HepG2 (cell line): ENCODE measurements around the gene HMBS. TPM values are rescaled to one million over a fixed set of nuclear protein-coding genes. Genes with fewer than 3 reads are reported as not detected.
A peak's percentile ranks its signal among the peaks of the same experiment; 100 is the strongest.

ENCODE experiments used
- FIP1L1 ChIP-seq: fragments of 200-400 bp; formaldehyde crosslinking; IDR thresholded peaks from 2 replicates; pipeline ENCODE4 v1.6.1; 2018; ENCODE audit warnings: low read depth, mild to moderate bottlenecking, low read length, moderate library complexity, borderline replicate concordance; ENCODE audit not compliant: insufficient read depth
- HDAC6 ChIP-seq: fragments of 200-600 bp; sonication (generic); IDR thresholded peaks from 2 replicates; pipeline ENCODE4 v1.7.0; 2017; ENCODE audit warnings: mild to moderate bottlenecking, antibody characterized with exemption, low read length, low read depth
- KDM5A ChIP-seq: fragments of 200-600 bp; sonication (generic); IDR thresholded peaks from 2 replicates; pipeline ENCODE4 v1.7.0; 2018; ENCODE audit warnings: antibody characterized with exemption, mild to moderate bottlenecking, low read length, borderline replicate concordance
- SP140L ChIP-seq: sonication (generic); formaldehyde crosslinking; IDR thresholded peaks from 2 replicates; pipeline ENCODE4 v1.4.0; 2020; ENCODE audit warnings: missing genetic modification reagents, borderline replicate concordance
- SRF ChIP-seq: IDR thresholded peaks from 2 replicates; pipeline ENCODE4 v1.6.1; 2011; ENCODE audit warnings: mild to moderate bottlenecking, low read depth, low read length, moderate library complexity
- YY1 ChIP-seq: IDR thresholded peaks from 2 replicates; pipeline ENCODE4 v1.6.1; 2011; ENCODE audit warnings: low read length, low read depth, moderate library complexity, mild to moderate bottlenecking; ENCODE audit not compliant: insufficient read depth, insufficient replicate concordance
- ZBTB21 ChIP-seq: sonication (generic); formaldehyde crosslinking; IDR thresholded peaks from 2 replicates; pipeline ENCODE4 v1.4.0; 2020; ENCODE audit warnings: missing genetic modification reagents
- ZNF138 ChIP-seq: sonication (generic); formaldehyde crosslinking; IDR thresholded peaks from 2 replicates; pipeline ENCODE4 v1.5.0; 2020; ENCODE audit warnings: mild to moderate bottlenecking, low read depth, missing genetic modification reagents
- ZNF510 ChIP-seq: sonication (generic); formaldehyde crosslinking; IDR thresholded peaks from 2 replicates; pipeline ENCODE4 v1.4.0; 2020; ENCODE audit warnings: low read depth, mild to moderate bottlenecking, missing genetic modification reagents
- ZNF512B ChIP-seq: sonication (generic); formaldehyde crosslinking; IDR thresholded peaks from 2 replicates; pipeline ENCODE4 v1.5.1; 2020; ENCODE audit warnings: missing genetic modification reagents, mild to moderate bottlenecking, borderline replicate concordance
- ZNF546 ChIP-seq: sonication (generic); formaldehyde crosslinking; conservative IDR thresholded peaks from 2 replicates; pipeline ENCODE4 v1.8.1; 2023; ENCODE audit warnings: mild to moderate bottlenecking, missing genetic modification reagents
- polyA plus RNA-seq, 8 experiments: library from polyadenylated mRNA; depleted of rRNA in 3 of 8; stranded (reverse) in 7 of 8; unstranded in 1 of 8; fragments of >200 nt; fragmentation: Illumina TruSeq in 4 of 8; extraction: Trizol in 4 of 8; gene quantifications; 2 replicates each; pipeline versions ENCODE4 v1.2.1 to v1.2.3, GENCODE V29; 2011 to 2016; ENCODE audit warnings: low read depth in 4 of 8, missing spikeins in 1 of 8, mixed read lengths in 1 of 8; ENCODE audit not compliant: insufficient read depth in 1 of 8
- total RNA-seq, 5 experiments: library from RNA; depleted of rRNA; stranded (reverse); fragments of >200 nt; fragmentation: Illumina TruSeq; extraction: Trizol; gene quantifications; 2 replicates each; pipeline ENCODE4 v1.2.3, GENCODE V29; 2016; ENCODE audit warnings: low read depth in 1 of 5
- TF ChIP-seq, protein P1 (sequence below): sonication (generic); formaldehyde crosslinking; IDR thresholded peaks from 2 replicates; pipeline ENCODE4 v1.5.0; 2020; ENCODE audit warnings: missing genetic modification reagents, mild to moderate bottlenecking, borderline replicate concordance
- TF ChIP-seq, protein P2 (sequence below): sonication (generic); formaldehyde crosslinking; IDR thresholded peaks from 2 replicates; pipeline ENCODE4 v1.5.0; 2020; ENCODE audit warnings: mild to moderate bottlenecking, missing genetic modification reagents
- TF ChIP-seq, protein P3 (sequence below): sonication (generic); formaldehyde crosslinking; IDR thresholded peaks from 2 replicates; pipeline ENCODE4 v1.8.1; 2023; ENCODE audit warnings: mild to moderate bottlenecking, inconsistent platforms, moderate library complexity, missing genetic modification reagents, borderline replicate concordance
- TF ChIP-seq, protein P4 (sequence below): fragments of 450-650 bp; IDR thresholded peaks from 2 replicates; pipeline ENCODE4 v1.6.1; 2017

HMBS gene
- total and polyA plus RNA-seq, 2 of the 13 experiments (the other 11 are each of a cell fraction or from before 2014, with no cell fraction given) = 9.4 to 46.9 TPM

DNA sequence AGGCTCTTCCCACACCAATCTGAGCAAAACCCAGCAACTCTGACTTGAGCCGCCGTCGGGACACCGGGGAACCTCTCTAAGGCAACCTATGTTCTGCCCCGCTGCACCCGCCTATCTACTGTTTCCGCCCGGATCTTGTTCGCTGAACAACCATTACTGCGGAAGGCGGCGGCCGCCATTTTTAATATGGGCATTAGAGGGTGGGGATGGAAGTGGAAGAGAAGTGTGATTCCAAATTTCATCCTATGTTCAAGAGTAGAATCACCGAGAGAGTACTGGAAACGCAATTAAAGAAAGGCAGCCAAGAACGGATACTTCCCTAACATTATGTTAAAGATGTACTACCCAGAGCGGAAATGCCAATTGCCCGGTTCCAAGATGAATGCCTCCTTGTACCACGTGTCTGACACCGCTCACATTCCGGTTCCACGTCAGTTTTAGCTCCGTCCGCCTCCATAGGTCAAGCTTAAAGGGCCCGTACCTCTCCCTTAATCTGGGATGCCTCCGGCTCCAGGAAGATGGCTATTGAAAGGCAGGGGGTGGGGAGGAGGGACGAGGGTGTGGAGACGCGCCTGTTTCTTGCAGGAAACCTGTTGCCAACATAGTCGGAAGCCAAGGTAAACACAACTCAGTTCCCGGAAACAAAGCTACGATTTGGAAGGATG is 17.2 kb downstream of the HMBS start, which contains the start of gene DPAGT1 (continued):
- TF ChIP-seq FIP1L1 (no peak), ZNF510 (CRISPR knock-in tag) (no peak), SP140L (CRISPR knock-in tag) (no peak), SRF (0 out of 2 replicates have a peak, but pooled peaks have one; percentile 24), ZNF138 (CRISPR knock-in tag) (no peak), YY1 (peak; percentile 98), ZBTB21 (CRISPR knock-in tag) (peak; percentile 49; the same call in 1 of the 2 replicates), ZNF512B (no peak), ZNF546 (CRISPR knock-in tag) (no peak), HDAC6 (no peak), KDM5A (peak; percentile 96)
- TF ChIP-seq, protein P1, sequence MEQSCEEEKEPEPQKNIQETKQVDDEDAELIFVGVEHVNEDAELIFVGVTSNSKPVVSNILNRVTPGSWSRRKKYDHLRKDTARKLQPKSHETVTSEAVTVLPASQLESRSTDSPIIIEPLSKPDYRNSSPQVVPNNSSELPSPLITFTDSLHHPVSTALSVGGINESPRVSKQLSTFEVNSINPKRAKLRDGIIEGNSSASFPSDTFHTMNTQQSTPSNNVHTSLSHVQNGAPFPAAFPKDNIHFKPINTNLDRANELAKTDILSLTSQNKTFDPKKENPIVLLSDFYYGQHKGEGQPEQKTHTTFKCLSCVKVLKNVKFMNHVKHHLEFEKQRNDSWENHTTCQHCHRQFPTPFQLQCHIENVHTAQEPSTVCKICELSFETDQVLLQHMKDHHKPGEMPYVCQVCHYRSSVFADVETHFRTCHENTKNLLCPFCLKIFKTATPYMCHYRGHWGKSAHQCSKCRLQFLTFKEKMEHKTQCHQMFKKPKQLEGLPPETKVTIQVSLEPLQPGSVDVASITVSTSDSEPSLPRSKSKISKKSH (CRISPR knock-in tag) = no peak
- TF ChIP-seq, protein P2, sequence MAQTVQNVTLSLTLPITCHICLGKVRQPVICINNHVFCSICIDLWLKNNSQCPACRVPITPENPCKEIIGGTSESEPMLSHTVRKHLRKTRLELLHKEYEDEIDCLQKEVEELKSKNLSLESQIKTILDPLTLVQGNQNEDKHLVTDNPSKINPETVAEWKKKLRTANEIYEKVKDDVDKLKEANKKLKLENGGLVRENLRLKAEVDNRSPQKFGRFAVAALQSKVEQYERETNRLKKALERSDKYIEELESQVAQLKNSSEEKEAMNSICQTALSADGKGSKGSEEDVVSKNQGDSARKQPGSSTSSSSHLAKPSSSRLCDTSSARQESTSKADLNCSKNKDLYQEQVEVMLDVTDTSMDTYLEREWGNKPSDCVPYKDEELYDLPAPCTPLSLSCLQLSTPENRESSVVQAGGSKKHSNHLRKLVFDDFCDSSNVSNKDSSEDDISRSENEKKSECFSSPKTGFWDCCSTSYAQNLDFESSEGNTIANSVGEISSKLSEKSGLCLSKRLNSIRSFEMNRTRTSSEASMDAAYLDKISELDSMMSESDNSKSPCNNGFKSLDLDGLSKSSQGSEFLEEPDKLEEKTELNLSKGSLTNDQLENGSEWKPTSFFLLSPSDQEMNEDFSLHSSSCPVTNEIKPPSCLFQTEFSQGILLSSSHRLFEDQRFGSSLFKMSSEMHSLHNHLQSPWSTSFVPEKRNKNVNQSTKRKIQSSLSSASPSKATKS (CRISPR knock-in tag) = no peak
- TF ChIP-seq, protein P3, sequence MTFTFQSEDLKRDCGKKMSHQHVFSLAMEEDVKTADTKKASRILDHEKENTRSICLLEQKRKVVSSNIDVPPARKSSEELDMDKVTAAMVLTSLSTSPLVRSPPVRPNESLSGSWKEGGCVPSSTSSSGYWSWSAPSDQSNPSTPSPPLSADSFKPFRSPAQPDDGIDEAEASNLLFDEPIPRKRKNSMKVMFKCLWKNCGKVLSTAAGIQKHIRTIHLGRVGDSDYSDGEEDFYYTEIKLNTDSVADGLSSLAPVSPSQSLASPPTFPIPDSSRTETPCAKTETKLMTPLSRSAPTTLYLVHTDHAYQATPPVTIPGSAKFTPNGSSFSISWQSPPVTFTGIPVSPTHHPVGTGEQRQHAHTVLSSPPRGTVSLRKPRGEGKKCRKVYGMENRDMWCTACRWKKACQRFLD (CRISPR knock-in tag) = no peak
- TF ChIP-seq, protein P4, sequence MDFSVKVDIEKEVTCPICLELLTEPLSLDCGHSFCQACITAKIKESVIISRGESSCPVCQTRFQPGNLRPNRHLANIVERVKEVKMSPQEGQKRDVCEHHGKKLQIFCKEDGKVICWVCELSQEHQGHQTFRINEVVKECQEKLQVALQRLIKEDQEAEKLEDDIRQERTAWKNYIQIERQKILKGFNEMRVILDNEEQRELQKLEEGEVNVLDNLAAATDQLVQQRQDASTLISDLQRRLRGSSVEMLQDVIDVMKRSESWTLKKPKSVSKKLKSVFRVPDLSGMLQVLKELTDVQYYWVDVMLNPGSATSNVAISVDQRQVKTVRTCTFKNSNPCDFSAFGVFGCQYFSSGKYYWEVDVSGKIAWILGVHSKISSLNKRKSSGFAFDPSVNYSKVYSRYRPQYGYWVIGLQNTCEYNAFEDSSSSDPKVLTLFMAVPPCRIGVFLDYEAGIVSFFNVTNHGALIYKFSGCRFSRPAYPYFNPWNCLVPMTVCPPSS = no peak
